ENCODE results near the gene FAM107A.

Gene FAM107A

GRCh38 chr3:58607816-58608215 is 30.6 kb upstream of the FAM107A start:
- no peak overlapping the region for H3K27ac ChIP-seq
- no peak for TF ChIP-seq CTCF (conservative IDR thresholded peaks at IDR 0.05)
- TF ChIP-seq ZFX (IDR thresholded peaks at IDR 0.05): no peak

- H3K27ac ChIP-seq: no peak overlapping the region
- no peak for TF ChIP-seq CTCF (conservative IDR thresholded peaks at IDR 0.05)
- no peak for TF ChIP-seq ZFX (IDR thresholded peaks at IDR 0.05)
Measured at GRCh38 chr3:58606693-58607092, 29.5 kb upstream of the FAM107A start.

DNA sequence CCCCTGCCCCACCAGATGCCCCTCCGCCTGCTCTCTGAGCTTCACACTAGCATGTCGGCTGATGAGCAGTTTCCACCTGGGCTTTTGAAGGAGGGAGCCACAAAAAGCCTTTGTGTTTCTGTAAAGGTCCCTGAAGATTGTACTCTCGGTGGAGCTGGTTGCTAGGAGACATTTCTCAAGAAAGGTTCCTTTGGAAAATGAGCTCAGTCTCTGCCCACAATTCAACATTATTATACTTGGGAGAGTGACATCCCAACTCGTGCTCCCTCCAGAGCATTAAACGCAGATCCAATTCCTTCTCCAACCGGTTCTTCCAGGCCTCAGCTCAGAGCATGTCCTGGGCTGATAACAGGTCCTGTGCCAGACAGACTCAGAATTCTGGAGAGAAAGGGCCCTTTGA is 26.8 kb upstream of the FAM107A start:
- TF ChIP-seq ZFX (IDR thresholded peaks at IDR 0.05) (no peak), CTCF (conservative IDR thresholded peaks at IDR 0.05) (no peak)
- H3K27ac ChIP-seq: no peak overlapping the region

DNA sequence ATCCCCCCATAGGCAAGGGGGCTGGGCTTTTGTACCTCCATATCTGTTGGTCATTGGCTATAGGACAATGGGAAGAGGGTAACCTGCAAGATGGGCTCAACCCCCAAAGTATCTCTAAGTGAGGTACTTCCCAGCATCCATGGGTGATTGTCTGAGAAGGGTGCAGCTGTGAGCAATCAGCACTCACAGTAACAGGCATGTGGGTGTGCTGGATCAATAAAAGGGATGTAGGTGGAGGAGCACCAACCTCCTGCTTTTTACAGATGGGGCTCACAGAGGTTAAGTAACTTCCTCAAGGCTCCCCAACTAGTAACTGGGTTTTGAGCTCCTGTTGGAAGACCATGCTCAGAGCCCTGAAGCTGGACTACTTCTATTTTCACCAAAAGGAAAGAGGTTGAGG is 26.4 kb upstream of the FAM107A start:
- TF ChIP-seq CTCF (conservative IDR thresholded peaks at IDR 0.05): no peak
- no peak for TF ChIP-seq ZFX (IDR thresholded peaks at IDR 0.05)
- no peak overlapping the region for H3K27ac ChIP-seq

- TF ChIP-seq CTCF (conservative IDR thresholded peaks at IDR 0.05): no peak
- TF ChIP-seq ZFX (IDR thresholded peaks at IDR 0.05): no peak
- no peak overlapping the region for H3K27ac ChIP-seq
Measured at GRCh38 chr3:58597770-58598310, 20.6 kb upstream of the FAM107A start.

DNA sequence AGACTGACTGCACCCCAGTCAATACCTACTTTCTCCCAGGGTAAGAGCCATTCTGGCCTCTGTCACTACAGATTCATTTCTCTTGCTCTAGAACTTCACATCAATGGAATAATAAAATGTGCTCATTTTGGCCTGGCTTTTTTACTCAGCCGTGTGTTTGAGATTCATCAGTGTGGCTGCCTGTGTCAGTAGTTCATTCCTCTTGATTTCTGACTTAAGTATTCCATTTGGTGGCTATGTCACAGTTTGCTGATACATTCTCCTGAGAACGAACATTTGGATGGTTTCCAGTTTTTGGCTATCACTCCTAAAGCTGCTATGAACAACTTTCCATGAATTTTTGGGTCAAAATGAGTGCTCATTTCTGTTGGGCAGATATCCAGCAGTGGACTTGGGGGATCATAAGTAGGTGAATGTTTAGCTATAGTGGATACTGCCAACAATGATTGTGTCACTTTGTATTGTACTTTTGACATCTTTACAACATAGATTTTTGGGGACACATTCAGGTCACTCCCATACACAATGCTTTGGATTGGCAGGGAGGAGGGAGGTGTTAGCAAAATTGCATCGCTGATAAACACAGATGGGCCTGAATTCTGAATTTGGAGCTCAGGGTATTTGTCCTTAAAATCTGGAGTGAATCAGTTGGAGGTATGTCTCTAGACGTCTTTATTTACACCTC is 19.8 kb upstream of the FAM107A start:
- TF ChIP-seq CTCF (conservative IDR thresholded peaks at IDR 0.05) (no peak), ZFX (IDR thresholded peaks at IDR 0.05) (no peak)
- H3K27ac ChIP-seq: no peak overlapping the region

GRCh38 chr3:58594117-58594516 is 16.9 kb upstream of the FAM107A start:
- H3K27ac ChIP-seq: no peak overlapping the region
- no peak for TF ChIP-seq CTCF (conservative IDR thresholded peaks at IDR 0.05)
- no peak for TF ChIP-seq ZFX (IDR thresholded peaks at IDR 0.05)
